ENCODE measurements around the gene TSC22D4.
A peak's percentile ranks its signal among the peaks of the same experiment; 100 is the strongest.

Gene TSC22D4

DNA sequence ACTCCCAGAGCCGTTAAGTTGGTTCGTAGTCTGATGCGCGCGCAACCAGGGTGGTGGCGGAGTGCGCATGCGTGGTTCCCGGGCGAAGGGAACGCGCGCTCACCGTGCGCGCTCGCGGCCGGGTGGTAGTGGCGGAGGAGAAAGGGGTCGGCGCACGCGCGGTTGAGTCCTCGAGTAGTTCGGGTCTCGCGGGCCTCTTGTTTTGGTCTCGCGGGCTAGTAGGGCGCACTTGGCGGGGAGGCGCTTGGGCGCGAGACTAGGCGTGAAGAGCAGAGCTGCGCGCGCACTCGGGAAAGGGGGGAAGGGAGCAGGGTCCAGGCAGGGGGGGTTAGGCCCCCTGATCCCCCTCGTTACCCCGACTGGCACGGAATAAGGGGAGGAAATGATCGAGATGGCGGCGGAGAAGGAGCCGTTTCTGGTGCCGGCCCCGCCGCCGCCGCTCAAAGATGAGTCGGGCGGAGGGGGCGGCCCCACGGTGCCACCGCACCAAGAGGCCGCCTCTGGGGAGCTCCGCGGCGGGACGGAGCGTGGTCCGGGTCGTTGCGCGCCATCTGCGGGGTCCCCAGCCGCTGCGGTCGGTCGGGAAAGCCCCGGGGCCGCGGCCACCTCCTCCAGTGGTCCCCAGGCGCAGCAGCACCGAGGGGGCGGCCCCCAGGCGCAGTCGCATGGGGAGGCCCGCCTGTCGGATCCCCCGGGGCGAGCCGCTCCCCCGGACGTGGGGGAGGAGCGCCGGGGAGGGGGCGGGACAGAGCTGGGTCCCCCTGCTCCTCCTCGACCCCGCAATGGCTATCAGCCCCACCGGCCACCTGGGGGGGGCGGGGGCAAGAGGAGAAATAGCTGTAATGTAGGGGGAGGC is 49.1 kb downstream of the TSC22D4 start, which contains the start of gene MEPCE:
MEPCE (plus strand) TSS at position 195 of the 856 bp plus-strand sequence; CDS start at position 383, 188 bp downstream.
- peak; percentile 97 to 98 for DNase-seq (ENCODE audit: low read depth in 2 of 2)

DNA sequence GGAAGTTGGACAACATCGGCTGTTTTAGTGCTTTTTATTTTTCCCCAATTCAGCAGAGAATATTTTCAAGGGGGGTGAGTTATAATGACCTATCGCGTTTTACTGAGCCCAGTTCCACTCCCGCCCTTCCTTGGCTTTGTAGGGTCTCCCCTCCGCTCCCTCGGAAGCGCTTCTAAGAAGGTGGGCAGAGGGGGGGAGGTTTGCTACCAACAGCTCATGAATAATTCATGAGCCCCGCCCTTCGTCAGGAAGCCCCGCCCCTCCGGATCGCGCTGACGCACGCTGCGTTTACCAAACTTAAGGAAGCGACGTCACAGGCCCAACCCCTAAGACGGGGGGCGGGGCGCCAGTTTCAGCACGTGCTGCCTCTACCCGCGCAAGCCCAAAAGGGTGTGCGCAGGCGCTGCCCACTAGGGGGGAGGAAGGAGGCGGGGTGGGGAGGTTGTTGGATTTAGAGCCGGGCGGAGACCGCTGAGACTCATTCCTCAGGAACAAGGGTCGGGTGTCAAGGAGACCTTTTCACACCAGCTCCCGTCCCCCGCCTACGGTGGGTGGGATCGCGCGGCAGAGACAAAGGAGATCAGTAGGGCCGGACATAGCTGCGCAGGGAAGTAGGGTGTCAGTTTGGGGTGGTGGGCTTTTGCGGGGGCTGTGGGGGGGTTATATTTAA is 49.9 kb downstream of the TSC22D4 start:
- DNase-seq (ENCODE audit: low read depth in 2 of 2) = peak; percentile 100

DNA sequence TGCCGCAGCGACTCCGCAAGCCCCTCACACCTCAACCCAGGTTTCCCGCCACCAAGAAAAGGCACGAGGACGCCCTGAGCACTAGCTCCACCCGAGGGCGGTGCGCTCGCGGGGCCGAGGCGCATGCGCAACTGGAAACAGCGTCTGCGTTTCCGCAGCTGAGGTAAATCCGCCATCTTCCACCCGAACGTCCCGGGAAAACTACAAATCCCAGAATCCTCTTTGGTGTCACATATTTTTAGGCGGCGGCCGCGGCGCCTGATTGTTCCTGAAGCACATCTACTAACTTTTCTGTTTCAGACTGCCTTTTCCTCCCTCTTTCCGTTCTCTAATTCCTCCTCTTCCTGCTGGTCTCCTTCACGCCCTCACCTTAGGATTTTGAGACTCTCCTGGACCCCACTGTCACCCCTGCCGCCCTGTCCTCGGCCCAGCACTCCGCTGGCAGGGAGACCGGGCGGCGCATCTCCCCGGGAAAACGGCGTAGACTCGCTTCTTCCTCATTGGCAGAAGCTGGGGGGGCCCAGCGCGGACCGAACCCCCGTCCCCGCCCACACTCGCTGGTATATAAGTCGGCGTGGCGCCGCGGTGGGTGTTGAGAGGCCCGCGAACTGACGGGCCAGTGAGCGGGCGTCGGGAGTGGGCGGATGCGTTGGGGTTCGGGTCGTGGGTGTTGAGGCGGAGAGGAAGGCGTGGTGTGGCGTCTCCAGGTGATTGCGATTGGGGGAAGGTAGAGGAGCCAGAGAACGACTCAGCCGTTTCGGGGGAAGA is 50.6 kb downstream of the TSC22D4 start, which contains the start of gene ZCWPW1:
ZCWPW1 (minus strand) TSS at position 505 of the 768 bp plus-strand sequence. CDS start 8,054 bp downstream, outside the sequence.
- peak; percentile 95 to 98 for DNase-seq (ENCODE audit: low read depth in 2 of 2)

- DNase-seq (ENCODE audit: low read depth in 2 of 2) = no peak
Observed at GRCh38 chr7:100427762-100428198, 51.2 kb downstream of the TSC22D4 start.

- no peak for DNase-seq (ENCODE audit: low read depth in 2 of 2)
Observed at GRCh38 chr7:100426516-100426915, 52.5 kb downstream of the TSC22D4 start.

GRCh38 chr7:100425347-100425746 is 53.7 kb downstream of the TSC22D4 start:
- DNase-seq (ENCODE audit: low read depth in 2 of 2) = no peak

- no peak for DNase-seq (ENCODE audit: low read depth in 2 of 2)
Observed at GRCh38 chr7:100423315-100423714, 55.7 kb downstream of the TSC22D4 start.

DNA sequence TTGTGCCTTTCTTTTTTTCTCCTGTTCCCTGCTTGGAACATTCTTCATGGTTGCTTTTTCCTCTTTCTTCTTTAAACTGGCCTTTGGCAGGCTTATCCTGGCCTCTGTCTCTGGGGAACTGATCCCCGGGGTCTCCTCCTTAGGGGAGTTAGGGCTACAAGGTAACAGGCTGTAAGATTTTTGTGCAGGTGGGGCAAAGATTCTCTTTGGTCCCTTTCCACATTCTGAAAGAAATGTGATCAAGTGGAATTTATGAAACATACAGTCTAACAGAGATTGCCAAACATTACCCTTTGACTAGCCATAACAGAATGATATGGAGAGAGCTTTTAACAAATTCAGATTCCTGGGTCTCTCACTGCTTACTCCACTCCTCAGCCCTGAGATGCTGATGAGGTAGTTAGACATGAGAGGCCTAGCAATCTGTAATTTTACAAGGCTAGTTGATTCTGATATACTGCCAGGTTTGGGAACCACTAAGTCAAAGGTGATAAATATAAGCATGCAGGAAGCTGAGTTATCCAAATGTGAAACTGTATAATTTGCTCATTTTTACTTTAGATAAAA is 59.3 kb downstream of the TSC22D4 start:
- DNase-seq (ENCODE audit: low read depth in 2 of 2) = no peak

GRCh38 chr7:100418930-100419659 is 59.9 kb downstream of the TSC22D4 start:
- DNase-seq (ENCODE audit: low read depth in 2 of 2) = no peak
